Thymus (tissue), 11 donors: ENCODE data around the gene TOP2A. TPM values are rescaled to one million over a fixed set of nuclear protein-coding genes. Genes with fewer than 3 reads are reported as not detected.

ENCODE experiments used
- DNase-seq, 9 donors: peaks; one replicate each; pipeline ENCODE4 v3.0.0-alpha.2; 2013; ENCODE audit warnings: low spot score in 9 of 9, low read depth in 6 of 9, missing footprints in 1 of 9
- H3K27ac ChIP-seq, 2 donors: one replicate each; pipeline ENCODE4 v1.5.1; 2013; ENCODE audit warnings: control low read depth in 1 of 2, low read depth in 1 of 2, low read length in 1 of 2, mild to moderate bottlenecking in 1 of 2, moderate library complexity in 1 of 2
- H3K27me3 ChIP-seq, 2 donors: one replicate each; pipeline ENCODE4 v1.5.1; 2013; ENCODE audit warnings: low read length in 1 of 2; ENCODE audit not compliant: control insufficient read depth in 2 of 2, insufficient read depth in 1 of 2
- H3K36me3 ChIP-seq, 2 donors: one replicate each; pipeline ENCODE4 v1.5.1; 2013; ENCODE audit warnings: low read length in 1 of 2, mild to moderate bottlenecking in 1 of 2, moderate library complexity in 1 of 2; ENCODE audit not compliant: control insufficient read depth in 2 of 2, insufficient read depth in 2 of 2
- H3K4me1 ChIP-seq, 2 donors: one replicate each; pipeline ENCODE4 v1.5.1; 2013; ENCODE audit warnings: low read length in 2 of 2; ENCODE audit not compliant: control insufficient read depth in 2 of 2, insufficient read depth in 2 of 2
- H3K4me3 ChIP-seq, 2 donors: one replicate each; pipeline ENCODE4 v1.5.1; 2013; ENCODE audit warnings: low read length in 2 of 2, control low read depth in 1 of 2, mild to moderate bottlenecking in 1 of 2
- H3K9me3 ChIP-seq, 2 donors: one replicate each; pipeline ENCODE4 v1.5.1; 2013; ENCODE audit warnings: low read length in 1 of 2, mild to moderate bottlenecking in 1 of 2; ENCODE audit not compliant: control insufficient read depth in 2 of 2, insufficient read depth in 1 of 2
- WGBS: extraction: QIAGEN DNeasy Blood & Tissue Kit; methylation state at CpG from one replicate; pipeline ENCODE4 v1.1.7; 2013; 5-methylcytosine and 5-hydroxymethylcytosine counted together
- polyA plus RNA-seq: library from polyadenylated mRNA; stranded (reverse); fragments of 200-250 nt; gene quantifications from one replicate; pipeline ENCODE4 v1.2.3, GENCODE V29; 2013
- total RNA-seq: library from RNA; stranded (reverse); fragments of 120-200 nt; gene quantifications from one replicate; pipeline ENCODE4 v1.2.4, GENCODE V29; 2013
- donor health status: healthy.

The TOP2A gene
- total and polyA plus RNA-seq, 2 donors, result 21.6 to 187 TPM

- Histone ChIP-seq H3K9me3 (no peaks in the 10 kb centered on the region), H3K36me3 (no peaks in the 10 kb centered on the region), H3K27me3 (peaks cover 0 to 8% of the 10 kb centered on the region in 2 donors), H3K4me3 (no peak overlapping the region), H3K27ac (no peak overlapping the region), H3K4me1 (peaks cover 0 to 13% of the 10 kb centered on the region in 2 donors)
- 81% methylated on average over 5 of the region's 5 CpGs for WGBS
- DNase-seq, result no peak
These were observed 18.9 kb upstream of the TOP2A start for GRCh38 chr17:40436636-40437035.

- Histone ChIP-seq H3K9me3 (no peaks in the 10 kb centered on the region), H3K27me3 (no peaks in the 10 kb centered on the region), H3K36me3 (no peaks in the 10 kb centered on the region), H3K27ac (peak overlapping the region in 1 of 2 donors; percentile 48), H3K4me1 (peaks cover 0 to 13% of the 10 kb centered on the region in 2 donors), H3K4me3 (no peak overlapping the region)
- peak in 1 of 9 donors; percentile 41 for DNase-seq
- 88% methylated on average over 6 of the region's 6 CpGs for WGBS
These were observed 16.1 kb upstream of the TOP2A start for GRCh38 chr17:40433551-40434415.

- Histone ChIP-seq H3K27me3 (no peaks in the 10 kb centered on the region), H3K9me3 (no peaks in the 10 kb centered on the region), H3K27ac (peak overlapping the region in 1 of 2 donors; percentile 48), H3K4me3 (no peak overlapping the region), H3K4me1 (peaks cover 0 to 13% of the 10 kb centered on the region in 2 donors), H3K36me3 (no peaks in the 10 kb centered on the region)
- peak in 1 of 9 donors; percentile 20 for DNase-seq
- WGBS, result 67% methylated on average over 2 of the region's 2 CpGs
These were observed 15.3 kb upstream of the TOP2A start for GRCh38 chr17:40432864-40433528.

- no peaks in the 10 kb centered on the region for H3K9me3 ChIP-seq
- H3K27me3 ChIP-seq, result no peaks in the 10 kb centered on the region
- peaks cover 6 to 23% of the 10 kb centered on the region in 2 donors for H3K4me1 ChIP-seq
- DNase-seq, result no peak
- no peak overlapping the region for H3K4me3 ChIP-seq
- H3K27ac ChIP-seq, result no peak overlapping the region
- H3K36me3 ChIP-seq, result no peaks in the 10 kb centered on the region
- 93% methylated on average over 3 of the region's 3 CpGs for WGBS
These were observed 13.5 kb upstream of the TOP2A start for GRCh38 chr17:40431231-40431602.

GRCh38 chr17:40430272-40431230 is 12.9 kb upstream of the TOP2A start:
- Histone ChIP-seq H3K4me1 (peaks cover 6 to 29% of the 10 kb centered on the region in 2 donors), H3K27ac (no peak overlapping the region), H3K27me3 (no peaks in the 10 kb centered on the region), H3K4me3 (no peak overlapping the region), H3K9me3 (no peaks in the 10 kb centered on the region), H3K36me3 (no peaks in the 10 kb centered on the region)
- no peak for DNase-seq
- WGBS, result 97% methylated on average over 10 of the region's 10 CpGs

GRCh38 chr17:40427002-40427491 is 9.4 kb upstream of the TOP2A start:
- no peaks in the 10 kb centered on the region for H3K9me3 ChIP-seq
- no peaks in the 10 kb centered on the region for H3K27me3 ChIP-seq
- H3K4me1 ChIP-seq, result peaks cover 6 to 22% of the 10 kb centered on the region in 2 donors
- H3K27ac ChIP-seq, result peak overlapping the region; percentile 37 to 43
- H3K4me3 ChIP-seq, result no peak overlapping the region
- peak in 5 of 9 donors; percentile 42 to 81 (median 58) for DNase-seq
- H3K36me3 ChIP-seq, result no peaks in the 10 kb centered on the region

GRCh38 chr17:40425741-40426140 is 8.0 kb upstream of the TOP2A start:
- no peak overlapping the region for H3K4me3 ChIP-seq
- H3K36me3 ChIP-seq, result no peaks in the 10 kb centered on the region
- 41% methylated on average over 4 of the region's 4 CpGs for WGBS
- H3K4me1 ChIP-seq, result peaks cover 6 to 22% of the 10 kb centered on the region in 2 donors
- H3K9me3 ChIP-seq, result no peaks in the 10 kb centered on the region
- no peak overlapping the region for H3K27ac ChIP-seq
- H3K27me3 ChIP-seq, result no peaks in the 10 kb centered on the region
- peak in 1 of 9 donors; percentile 21 for DNase-seq

- H3K36me3 ChIP-seq, result no peaks in the 10 kb centered on the region
- no peaks in the 10 kb centered on the region for H3K27me3 ChIP-seq
- H3K4me3 ChIP-seq, result no peak overlapping the region
- H3K4me1 ChIP-seq, result peaks cover 6 to 41% of the 10 kb centered on the region in 2 donors
- 97% methylated on average over 3 of the region's 3 CpGs for WGBS
- H3K9me3 ChIP-seq, result peaks cover 0 to 3% of the 10 kb centered on the region in 2 donors
- H3K27ac ChIP-seq, result no peak overlapping the region
- DNase-seq, result no peak
These were observed 5.4 kb upstream of the TOP2A start for GRCh38 chr17:40422990-40423633.
